ENCODE measurements around the gene ZNF664. TPM values are rescaled to one million over a fixed set of nuclear protein-coding genes. Genes with fewer than 3 reads are reported as not detected.

The ZNF664 gene
- total and polyA plus RNA-seq, 2 of the 8 experiments (the other 6 are each of a cell fraction or from before 2014, with no cell fraction given): 22.8 to 51.4 TPM

- Histone ChIP-seq H2BK5ac (ENCODE audit: low read depth, low read length) (no peak overlapping the region), H3K27ac (ENCODE audit: low read depth, low read length) (no peak overlapping the region), H3K23ac (ENCODE audit: insufficient read length) (no peak overlapping the region), H2BK12ac (ENCODE audit: low read depth, low read length) (no peak overlapping the region), H3K36me3 (ENCODE audit: control insufficient read depth in 2 of 4, insufficient read depth in 4 of 4, low read length in 3 of 4) (peaks cover 0 to 16% (median 9%) of the 10 kb centered on the region in 4 experiments; a peak in 4 of 8 replicates), H4K5ac (ENCODE audit: insufficient read length, low read depth, low read length) (no peak overlapping the region), H2AK5ac (ENCODE audit: low read depth, low read length) (no peak overlapping the region), H4K8ac (ENCODE audit: extremely low read depth, insufficient read depth, low read length) (no peak overlapping the region), H3K14ac (ENCODE audit: insufficient read length) (no peak overlapping the region), H3K79me1 (ENCODE audit: low read depth, low read length) (no peaks in the 10 kb centered on the region; the same call in 1 of the 2 replicates), H3K23me2 (ENCODE audit: low read depth, low read length) (no peaks in the 10 kb centered on the region), H3K56ac (replicated peaks; ENCODE audit: insufficient read length, low read depth, low read length) (no peak overlapping the region), H3K9me3 (ENCODE audit: insufficient read depth in 2 of 2, low read depth in 1 of 2, low read length in 1 of 2) (no peaks in the 10 kb centered on the region), H3K9ac (replicated peaks in 1 of 4; ENCODE audit: extremely low read depth in 1 of 4, low read depth in 3 of 4, low read length in 3 of 4) (no peak overlapping the region), H2BK15ac (ENCODE audit: low read length) (no peak overlapping the region), H4K91ac (replicated peaks; ENCODE audit: insufficient read length, low read length) (no peak overlapping the region), H2BK20ac (ENCODE audit: low read length) (no peak overlapping the region), H3K4me2 (ENCODE audit: insufficient read depth in 1 of 2, low read depth in 2 of 2, low read length in 2 of 2) (no peak overlapping the region), H2AFZ (ENCODE audit: low read length) (no peak overlapping the region), H2BK120ac (replicated peaks; ENCODE audit: low read depth, low read length) (no peak overlapping the region), H3K4me1 (replicated peaks in 1 of 4; ENCODE audit: control insufficient read depth in 3 of 4, insufficient read depth in 4 of 4, low read length in 3 of 4) (no peaks in the 10 kb centered on the region), H3K4me3 (ENCODE audit: extremely low read depth in 1 of 4, insufficient read depth in 2 of 4, low read depth in 3 of 4, low read length in 4 of 4) (no peak overlapping the region), H3K79me2 (ENCODE audit: control insufficient read depth in 1 of 2, insufficient read depth in 2 of 2, low read length in 2 of 2) (no peaks in the 10 kb centered on the region), H4K20me1 (replicated peaks in 1 of 2; ENCODE audit: control insufficient read depth in 1 of 2, insufficient read depth in 2 of 2, low read length in 2 of 2) (peaks cover 0 to 6% of the 10 kb centered on the region in 2 experiments), H3K18ac (ENCODE audit: extremely low read depth, low read length) (no peak overlapping the region), H3K27me3 (replicated peaks in 1 of 4; ENCODE audit: control insufficient read depth in 3 of 4, extremely low read depth in 1 of 4, insufficient read depth in 3 of 4, low read length in 3 of 4) (no peaks in the 10 kb centered on the region), H3K4ac (replicated peaks; ENCODE audit: insufficient read length, low read depth, low read length) (no peak overlapping the region)
- DNase-seq (ENCODE audit: low read depth in 1 of 2, low spot score in 2 of 2): no peak
- WGBS, 2 experiments (ENCODE audit: extremely low coverage in 1 of 2, insufficient coverage in 1 of 2, insufficient read length in 1 of 2, insufficient replicate concordance in 2 of 2, low coverage in 1 of 2, low lambda C conversion rate in 2 of 2, missing lambda C conversion rate in 1 of 2): 89% methylated on average over 8 of the region's 8 CpGs; no CpG with 5 or more reads in 1 of the 2 experiments
- ChIA-PET CTCF (ENCODE audit: partially characterized antibody) (no interaction called here), POLR2A (ENCODE audit: partially characterized antibody) (no interaction called here)
- no peak for FAIRE-seq
- no peak for TF ChIP-seq HDAC6 (IDR thresholded peaks at IDR 0.05; ENCODE audit: low read depth, low read length)
- TF ChIP-seq SP4 (IDR thresholded peaks at IDR 0.05; ENCODE audit: low read length): no peak
- no peak for TF ChIP-seq RNF2 (IDR thresholded peaks at IDR 0.05; ENCODE audit: borderline replicate concordance, low read depth, low read length, missing control alignments, poor library complexity, severe bottlenecking)
- TF ChIP-seq CHD1 (IDR thresholded peaks at IDR 0.05; ENCODE audit: low read depth, low read length): no peak
- no peak for TF ChIP-seq BRCA1 (IDR thresholded peaks at IDR 0.05; ENCODE audit: low read depth, low read length)
- TF ChIP-seq USF2 (IDR thresholded peaks at IDR 0.05; ENCODE audit: low read length): no peak
- no peak for TF ChIP-seq ZNF274 (IDR thresholded peaks at IDR 0.05; ENCODE audit: borderline replicate concordance, extremely low read depth, low read length)
- TF ChIP-seq MAX (IDR thresholded peaks at IDR 0.05): no peak
- TF ChIP-seq CTCF (IDR thresholded peaks at IDR 0.05; ENCODE audit: control extremely low read depth in 1 of 3, insufficient read depth in 1 of 3, low read depth in 1 of 3, low read length in 3 of 3): no peak
Observed at GRCh38 chr12:124011435-124012115, 38.6 kb downstream of the ZNF664 start.
